Upper lobe of left lung (tissue), 4 donors: ENCODE results near the gene POLDIP3.

Experiments used
- CTCF ChIP-seq, 6 experiments: fragments of 450-650 bp in 4 of 6; fragments of 200-600 bp in 2 of 6; sonication (generic) in 2 of 6; IDR thresholded peaks; one replicate each; pipeline ENCODE4 v1.5.1; 2016 to 2019; ENCODE audit warnings: antibody characterized with exemption in 6 of 6
- POLR2A ChIP-seq, 4 donors: fragments of 450-650 bp; IDR thresholded peaks; one replicate each; pipeline ENCODE4 v1.5.1; 2016 to 2017; ENCODE audit warnings: antibody characterized with exemption in 4 of 4, mild to moderate bottlenecking in 2 of 4
- POLR2AphosphoS5 ChIP-seq, 2 donors: sonication (generic); formaldehyde crosslinking; IDR thresholded peaks; one replicate each; pipeline ENCODE4 v1.5.1; 2017; ENCODE audit warnings: antibody characterized with exemption in 2 of 2

- no peak for TF ChIP-seq CTCF (IDR thresholded peaks at IDR 0.05)
- no peak for TF ChIP-seq POLR2A (IDR thresholded peaks at IDR 0.05)
- TF ChIP-seq POLR2AphosphoS5 (IDR thresholded peaks at IDR 0.05), result no peak
Observed at GRCh38 chr22:42630211-42630610, 15.5 kb upstream of the POLDIP3 start.
